Suppressor macrophage treated with lipopolysaccharide for 4 hours (primary cell): ENCODE measurements around the gene DLG2.
"Not testable (repeated sequence)": the region's sequence is repeated elsewhere in the genome, so short reads cannot be mapped to it uniquely, and the experiment has no call there.

Source experiments
- DNase-seq: peaks from one replicate; pipeline ENCODE4 v3.0.0-alpha.2; 2020

Gene DLG2

GRCh38 chr11:83639995-83640758 is 1987.0 kb downstream of the DLG2 start:
- no peak for DNase-seq

- no peak for DNase-seq
Measured at GRCh38 chr11:83635166-83635565, 1992.0 kb downstream of the DLG2 start.

- DNase-seq = no peak
Measured at GRCh38 chr11:83630211-83630610, 1996.9 kb downstream of the DLG2 start.

GRCh38 chr11:83629775-83630174 is 1997.4 kb downstream of the DLG2 start:
- no peak for DNase-seq

- DNase-seq = no peak
Measured at GRCh38 chr11:83628622-83629355, 1998.4 kb downstream of the DLG2 start.

- DNase-seq = no peak
Measured at GRCh38 chr11:83625336-83625735, 2001.8 kb downstream of the DLG2 start.

- DNase-seq = no peak
Measured at GRCh38 chr11:83617671-83618070, 2009.5 kb downstream of the DLG2 start.

- no peak for DNase-seq
Measured at GRCh38 chr11:83613767-83614121, 2013.4 kb downstream of the DLG2 start.

- no peak for DNase-seq
Measured at GRCh38 chr11:83612891-83613766, 2014.0 kb downstream of the DLG2 start.

- no peak for DNase-seq
Measured at GRCh38 chr11:83611600-83611999, 2015.5 kb downstream of the DLG2 start.

GRCh38 chr11:83611031-83611430 is 2016.1 kb downstream of the DLG2 start:
- DNase-seq = no peak

- no peak for DNase-seq
Measured at GRCh38 chr11:83609191-83609590, 2018.0 kb downstream of the DLG2 start.

- DNase-seq = no peak
Measured at GRCh38 chr11:83608571-83608970, 2018.6 kb downstream of the DLG2 start.

- no peak for DNase-seq
Measured at GRCh38 chr11:83601914-83602527, 2025.1 kb downstream of the DLG2 start.

GRCh38 chr11:83601201-83601913 is 2025.8 kb downstream of the DLG2 start:
- no peak for DNase-seq

GRCh38 chr11:83600661-83601060 is 2026.5 kb downstream of the DLG2 start:
- no peak for DNase-seq

GRCh38 chr11:83599066-83599465 is 2028.1 kb downstream of the DLG2 start:
- no peak for DNase-seq

- DNase-seq = not testable (repeated sequence)
Measured at GRCh38 chr11:83587797-83588196, 2039.3 kb downstream of the DLG2 start.

GRCh38 chr11:83583757-83584366 is 2043.3 kb downstream of the DLG2 start:
- no peak for DNase-seq

GRCh38 chr11:83574519-83574918 is 2052.6 kb downstream of the DLG2 start:
- no peak for DNase-seq

- no peak for DNase-seq
Measured at GRCh38 chr11:83572581-83573496, 2054.3 kb downstream of the DLG2 start.
